Esophagus muscularis mucosa (tissue), 3 donors: ENCODE results near the gene MMP8.

Experiments
- POLR2A ChIP-seq: fragments of 450-650 bp; IDR thresholded peaks from one replicate; pipeline ENCODE4 v1.6.1; 2017; ENCODE audit warnings: antibody characterized with exemption, moderate library complexity, mild to moderate bottlenecking, low read depth
- POLR2AphosphoS5 ChIP-seq, 2 donors: sonication (generic); formaldehyde crosslinking; IDR thresholded peaks; one replicate each; pipeline ENCODE4 v1.6.1; 2017; ENCODE audit warnings: antibody characterized with exemption in 2 of 2
- TF ChIP-seq, protein P1 (sequence below), 3 experiments: fragments of 200-600 bp in 2 of 3; fragments of 450-650 bp in 1 of 3; sonication (generic) in 2 of 3; IDR thresholded peaks; one replicate each; pipeline ENCODE4 v1.5.1; 2017 to 2019; ENCODE audit warnings: antibody characterized with exemption in 3 of 3, mild to moderate bottlenecking in 2 of 3, moderate library complexity in 1 of 3

DNA sequence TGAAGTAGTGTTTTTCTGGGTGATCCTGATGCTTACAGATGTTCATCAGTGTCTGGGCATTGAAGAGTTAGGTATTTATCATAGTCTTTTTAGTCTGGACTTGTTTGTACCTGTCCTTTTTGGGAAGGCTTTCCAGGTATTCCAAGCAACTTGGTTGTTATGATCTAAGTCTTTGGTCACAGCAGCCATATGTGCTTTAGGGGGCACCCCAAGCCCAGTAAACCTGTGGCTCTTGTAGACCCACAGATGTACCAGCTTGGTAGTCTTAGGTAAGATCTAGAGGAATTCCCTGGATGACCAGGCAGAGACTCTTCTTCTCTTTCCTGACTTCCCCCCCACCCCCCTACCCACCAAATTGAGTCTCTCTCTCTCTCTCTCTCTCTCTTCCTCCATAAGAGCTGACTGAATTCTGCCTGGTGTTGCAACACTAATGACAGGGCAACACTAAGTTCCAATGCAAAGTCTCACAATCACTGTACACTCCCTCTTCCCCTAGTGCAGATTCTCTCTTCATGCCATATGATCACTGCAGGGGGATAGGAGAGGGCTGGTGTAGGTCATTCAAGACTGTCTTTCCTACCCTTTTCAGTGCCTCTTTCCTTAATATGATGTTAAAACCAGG is 24.5 kb upstream of the MMP8 start:
- TF ChIP-seq POLR2AphosphoS5 (IDR thresholded peaks at IDR 0.05), result no peak
- TF ChIP-seq, protein P1, sequence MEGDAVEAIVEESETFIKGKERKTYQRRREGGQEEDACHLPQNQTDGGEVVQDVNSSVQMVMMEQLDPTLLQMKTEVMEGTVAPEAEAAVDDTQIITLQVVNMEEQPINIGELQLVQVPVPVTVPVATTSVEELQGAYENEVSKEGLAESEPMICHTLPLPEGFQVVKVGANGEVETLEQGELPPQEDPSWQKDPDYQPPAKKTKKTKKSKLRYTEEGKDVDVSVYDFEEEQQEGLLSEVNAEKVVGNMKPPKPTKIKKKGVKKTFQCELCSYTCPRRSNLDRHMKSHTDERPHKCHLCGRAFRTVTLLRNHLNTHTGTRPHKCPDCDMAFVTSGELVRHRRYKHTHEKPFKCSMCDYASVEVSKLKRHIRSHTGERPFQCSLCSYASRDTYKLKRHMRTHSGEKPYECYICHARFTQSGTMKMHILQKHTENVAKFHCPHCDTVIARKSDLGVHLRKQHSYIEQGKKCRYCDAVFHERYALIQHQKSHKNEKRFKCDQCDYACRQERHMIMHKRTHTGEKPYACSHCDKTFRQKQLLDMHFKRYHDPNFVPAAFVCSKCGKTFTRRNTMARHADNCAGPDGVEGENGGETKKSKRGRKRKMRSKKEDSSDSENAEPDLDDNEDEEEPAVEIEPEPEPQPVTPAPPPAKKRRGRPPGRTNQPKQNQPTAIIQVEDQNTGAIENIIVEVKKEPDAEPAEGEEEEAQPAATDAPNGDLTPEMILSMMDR (IDR thresholded peaks at IDR 0.05), result no peak
- TF ChIP-seq POLR2A, result no peak
